IMR-90 (cell line): ENCODE measurements around the gene CITED4. TPM values are rescaled to one million over a fixed set of nuclear protein-coding genes. Genes with fewer than 3 reads are reported as not detected.

Experiments
- ATAC-seq: fragments of 200-7000 bp; cut with Tn5 transposase; 2 replicates; pipeline ENCODE4 v1.9.1; 2020; ENCODE audit warnings: low read depth, mild to moderate bottlenecking, moderate library complexity
- BruUV-seq: library from RNA; stranded (reverse); fragments of 400-500 nt; replicated peaks from 2 replicates; lab custom pipeline; 2021; lab: Mats Ljungman, UMichigan
- CTCF ChIA-PET: fragments of 300-600 bp; formaldehyde crosslinking; extraction: SDS; loops from one replicate; lab custom pipeline; 2021; ENCODE audit warnings: antibody characterized with exemption; lab: Yijun Ruan, JAX
- POLR2A ChIA-PET: fragments of 300-600 bp; sonication (Branson Sonifier 250); formaldehyde crosslinking; loops from one replicate; lab custom pipeline; 2022; ENCODE audit warnings: antibody characterized with exemption; ENCODE audit not compliant: unreplicated experiment; lab: Charles Lee
- DNase-seq: peaks from one replicate; pipeline ENCODE4 v3.0.0; 2013
- H2AFZ ChIP-seq: replicated peaks from 2 replicates; pipeline ENCODE3; 2013; ENCODE audit warnings: low read length, mild to moderate bottlenecking; ENCODE audit not compliant: poor library complexity
- H2AK5ac ChIP-seq: 2 replicates; pipeline ENCODE4 v1.6.1; 2013; ENCODE audit warnings: low read depth, low read length, inconsistent platforms
- H2AK9ac ChIP-seq: replicated peaks from 2 replicates; pipeline ENCODE3; 2013; ENCODE audit warnings: mild to moderate bottlenecking, low read depth, low read length, moderate library complexity; ENCODE audit not compliant: poor library complexity
- H2BK120ac ChIP-seq: 2 replicates; pipeline ENCODE4 v1.6.1; 2013; ENCODE audit warnings: low read depth, low read length, inconsistent platforms
- H2BK15ac ChIP-seq: 3 replicates; pipeline ENCODE4 v1.6.1; 2013; ENCODE audit warnings: low read depth, low read length, inconsistent platforms
- H2BK20ac ChIP-seq: 2 replicates; pipeline ENCODE4 v1.6.1; 2013; ENCODE audit warnings: low read depth, mild to moderate bottlenecking, inconsistent platforms, low read length, moderate library complexity
- H2BK5ac ChIP-seq: 2 replicates; pipeline ENCODE4 v1.6.1; 2013; ENCODE audit warnings: mild to moderate bottlenecking, low read depth, low read length, inconsistent platforms; ENCODE audit not compliant: poor library complexity, severe bottlenecking
- H3K14ac ChIP-seq: replicated peaks from 2 replicates; pipeline ENCODE4 v1.6.1; 2013; ENCODE audit warnings: low read depth, low read length, inconsistent platforms
- H3K18ac ChIP-seq: 2 replicates; pipeline ENCODE4 v1.6.1; 2013; ENCODE audit warnings: low read depth, low read length, control low read depth
- H3K23ac ChIP-seq: 2 replicates; pipeline ENCODE4 v1.6.1; 2013; ENCODE audit warnings: low read depth, low read length, inconsistent platforms
- H3K27ac ChIP-seq: 2 replicates; pipeline ENCODE4 v1.5.1; 2013; ENCODE audit warnings: mild to moderate bottlenecking, control low read depth, low read length; ENCODE audit not compliant: insufficient read depth
- H3K27me3 ChIP-seq: 2 replicates; pipeline ENCODE4 v1.6.1; 2013; ENCODE audit warnings: low read length; ENCODE audit not compliant: control insufficient read depth, insufficient read depth
- H3K36me3 ChIP-seq: 2 replicates; pipeline ENCODE4 v1.6.1; 2013; ENCODE audit warnings: low read length, mixed read lengths; ENCODE audit not compliant: control insufficient read depth, insufficient read depth
- H3K4ac ChIP-seq: 2 replicates; pipeline ENCODE4 v1.6.1; 2013; ENCODE audit warnings: low read depth, low read length, inconsistent platforms
- H3K4me1 ChIP-seq: 2 replicates; pipeline ENCODE4 v1.6.1; 2013; ENCODE audit warnings: low read length, mixed read lengths; ENCODE audit not compliant: control insufficient read depth, insufficient read depth
- H3K4me2 ChIP-seq: 2 replicates; pipeline ENCODE4 v1.6.1; 2013; ENCODE audit warnings: low read depth, mild to moderate bottlenecking, control low read depth, low read length, moderate library complexity
- H3K4me3 ChIP-seq: 2 replicates; pipeline ENCODE4 v1.5.1; 2013; ENCODE audit warnings: low read depth, mild to moderate bottlenecking, control low read depth, low read length, moderate library complexity; ENCODE audit not compliant: insufficient read depth
- H3K56ac ChIP-seq: 2 replicates; pipeline ENCODE4 v1.6.1; 2013; ENCODE audit warnings: low read length, inconsistent platforms; ENCODE audit not compliant: insufficient read depth; ENCODE audit errors: extremely low read depth
- H3K79me1 ChIP-seq, 2 experiments: 2 replicates each; pipeline ENCODE4 v1.6.1; 2013; ENCODE audit warnings: low read length in 2 of 2, inconsistent platforms in 1 of 2, low read depth in 1 of 2
- H3K9ac ChIP-seq: 2 replicates; pipeline ENCODE4 v1.6.1; 2013; ENCODE audit warnings: low read depth, low read length, control low read depth
- H3K9me1 ChIP-seq: 2 replicates; pipeline ENCODE4 v1.6.1; 2013; ENCODE audit warnings: low read length, inconsistent platforms; ENCODE audit not compliant: insufficient read depth
- H3K9me3 ChIP-seq: 2 replicates; pipeline ENCODE4 v1.6.1; 2013; ENCODE audit warnings: low read length; ENCODE audit not compliant: control insufficient read depth, insufficient read depth
- H4K20me1 ChIP-seq: 2 replicates; pipeline ENCODE4 v1.6.1; 2013; ENCODE audit warnings: low read length, inconsistent platforms; ENCODE audit not compliant: insufficient read depth
- H4K5ac ChIP-seq: 2 replicates; pipeline ENCODE4 v1.6.1; 2013; ENCODE audit warnings: mild to moderate bottlenecking, low read depth, low read length, control low read depth
- H4K8ac ChIP-seq, 2 experiments: 2 replicates each; pipeline ENCODE4 v1.6.1; 2013; ENCODE audit warnings: low read depth in 2 of 2, low read length in 2 of 2, control low read depth in 1 of 2, inconsistent platforms in 1 of 2
- H4K91ac ChIP-seq: 2 replicates; pipeline ENCODE4 v1.6.1; 2013; ENCODE audit warnings: low read depth, low read length, inconsistent platforms; ENCODE audit not compliant: insufficient read depth
- CEBPB ChIP-seq: IDR thresholded peaks from 2 replicates; pipeline ENCODE4 v1.6.1; 2012; ENCODE audit warnings: low read depth, low read length, improper control_type of control experiment
- FOS ChIP-seq: fragments of 150-350 bp; IDR thresholded peaks from 2 replicates; pipeline ENCODE4 v1.6.1; 2016; ENCODE audit warnings: low read depth, low read length
- MAFK ChIP-seq: IDR thresholded peaks from 2 replicates; pipeline ENCODE4 v1.6.1; 2012; ENCODE audit warnings: low read depth, low read length, improper control_type of control experiment
- RCOR1 ChIP-seq: IDR thresholded peaks from 2 replicates; pipeline ENCODE4 v1.6.1; 2012; ENCODE audit warnings: mild to moderate bottlenecking, low read length, improper control_type of control experiment; ENCODE audit not compliant: insufficient replicate concordance
- WGBS, 2 experiments: methylation state at CpG; one replicate each; pipeline versions ENCODE4 v1.1.5 to v1.1.7; 2013; ENCODE audit warnings: missing lambda C conversion rate in 2 of 2; ENCODE audit not compliant: insufficient read length in 1 of 2; ENCODE audit errors: extremely low coverage in 2 of 2; 5-methylcytosine and 5-hydroxymethylcytosine counted together
- dilution Hi-C: fragments of 300-500 bp; cut with HindIII; formaldehyde crosslinking; loops from one replicate; pipeline ENCODE4 v1.14.3; 2018; ENCODE audit warnings: low sequenced_read_pairs; ENCODE audit not compliant: unreplicated experiment
- in situ Hi-C: fragments of 300-500 bp; cut with MboI; formaldehyde crosslinking; loops from 3 replicates; pipeline ENCODE4 v1.14.3; 2019; ENCODE audit warnings: low sequenced_read_pairs, inconsistent platforms, mixed read lengths
- intact Hi-C: fragments of 100-400 bp; cut with micrococcal nuclease; formaldehyde crosslinking; loops from 2 replicates; pipeline ENCODE4 v1.10.0; 2022
- polyA plus RNA-seq, 3 experiments: library from polyadenylated mRNA; depleted of rRNA; stranded (reverse); fragments of >200 nt; gene quantifications; 2 replicates each; pipeline ENCODE4 v1.2.3, GENCODE V29; 2012; ENCODE audit warnings: low replicate concordance in 1 of 3
- total RNA-seq: library from RNA; depleted of rRNA; stranded (reverse); fragments of >200 nt; gene quantifications from 2 replicates; pipeline ENCODE4 v1.2.3, GENCODE V29; 2012

The CITED4 gene
- total and polyA plus RNA-seq, 2 of the 4 experiments (the other 2 are of a cell fraction), result under 0.01 to 1.6 TPM

DNA sequence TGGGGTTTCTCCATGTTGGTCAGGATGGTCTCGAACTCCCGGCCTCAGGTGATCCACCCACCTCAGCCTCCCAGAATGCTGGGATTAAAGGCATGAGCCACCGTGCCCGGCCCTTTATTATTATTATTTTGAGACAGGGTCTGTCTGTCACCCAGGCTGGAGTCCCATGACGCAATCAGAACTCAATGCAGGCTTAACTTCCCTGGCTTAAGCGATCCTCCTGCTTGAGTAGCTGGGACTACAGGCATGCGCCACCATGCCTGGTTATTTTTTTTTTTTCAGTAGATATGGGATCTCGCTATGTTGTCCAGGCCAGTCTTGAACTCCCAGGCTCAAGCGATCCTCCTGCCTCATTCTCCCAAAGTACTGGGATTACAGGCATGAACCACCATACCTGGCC lies 47.1 kb upstream of the CITED4 start:
- H3K9me3 ChIP-seq, result no peaks in the 10 kb centered on the region
- H2BK20ac ChIP-seq, result no peak overlapping the region
- no peak overlapping the region for H3K18ac ChIP-seq
- H3K4me2 ChIP-seq, result no peak overlapping the region
- H2AK5ac ChIP-seq, result no peak overlapping the region
- no peak overlapping the region for H3K4me3 ChIP-seq
- H3K4ac ChIP-seq, result no peak overlapping the region
- no peak overlapping the region for H3K56ac ChIP-seq
- H3K79me1 ChIP-seq, result no peaks in the 10 kb centered on the region
- H2BK15ac ChIP-seq, result no peak overlapping the region
- ChIA-PET POLR2A (no interaction called here), CTCF (no interaction called here)
- H3K27ac ChIP-seq, result no peak overlapping the region
- H3K9ac ChIP-seq, result no peak overlapping the region
- no peaks in the 10 kb centered on the region for H3K27me3 ChIP-seq
- TF ChIP-seq FOS, result no peak
- no peak for TF ChIP-seq RCOR1
- TF ChIP-seq CEBPB, result peak; percentile 9; the same call in 1 of the 2 replicates
- TF ChIP-seq MAFK, result no peak
- no peak overlapping the region for H2AFZ ChIP-seq
- ATAC-seq (no peak), DNase-seq (no peak)
- in situ Hi-C loops, result no loop called here
- no peak overlapping the region for H2AK9ac ChIP-seq
- H4K91ac ChIP-seq, result no peak overlapping the region
- intact Hi-C loops, result no loop called here
- no peak overlapping the region for H4K8ac ChIP-seq
- H2BK120ac ChIP-seq, result no peak overlapping the region
- dilution Hi-C loops, result no loop called here
- H3K14ac ChIP-seq, result no peak overlapping the region
- no peaks in the 10 kb centered on the region for H3K36me3 ChIP-seq
- H3K4me1 ChIP-seq, result no peaks in the 10 kb centered on the region
- 100% methylated on average over 2 of the region's 9 CpGs; no CpG with 5 or more reads in 1 of the 2 experiments for WGBS, 2 experiments
- H4K20me1 ChIP-seq, result no peaks in the 10 kb centered on the region
- H4K5ac ChIP-seq, result no peak overlapping the region
- H2BK5ac ChIP-seq, result no peak overlapping the region
- no TSS peak for BruUV-seq
- no peaks in the 10 kb centered on the region for H3K9me1 ChIP-seq
- no peak overlapping the region for H3K23ac ChIP-seq
